Tibial nerve (tissue), 4 donors: Measurements from ENCODE around the gene ASTN2.

Source experiments
- EP300 ChIP-seq, 2 donors: sonication (generic); formaldehyde crosslinking; IDR thresholded peaks; one replicate each; pipeline ENCODE4 v1.6.1; 2017; ENCODE audit warnings: antibody characterized with exemption in 2 of 2, mild to moderate bottlenecking in 1 of 2
- TF ChIP-seq, protein P1 (sequence below), 5 experiments: fragments of 200-600 bp in 3 of 5; fragments of 450-650 bp in 2 of 5; sonication (generic) in 3 of 5; IDR thresholded peaks; one replicate each; pipeline ENCODE4 v1.5.1; 2016 to 2019; ENCODE audit warnings: antibody characterized with exemption in 5 of 5, mild to moderate bottlenecking in 3 of 5, moderate library complexity in 2 of 5

DNA sequence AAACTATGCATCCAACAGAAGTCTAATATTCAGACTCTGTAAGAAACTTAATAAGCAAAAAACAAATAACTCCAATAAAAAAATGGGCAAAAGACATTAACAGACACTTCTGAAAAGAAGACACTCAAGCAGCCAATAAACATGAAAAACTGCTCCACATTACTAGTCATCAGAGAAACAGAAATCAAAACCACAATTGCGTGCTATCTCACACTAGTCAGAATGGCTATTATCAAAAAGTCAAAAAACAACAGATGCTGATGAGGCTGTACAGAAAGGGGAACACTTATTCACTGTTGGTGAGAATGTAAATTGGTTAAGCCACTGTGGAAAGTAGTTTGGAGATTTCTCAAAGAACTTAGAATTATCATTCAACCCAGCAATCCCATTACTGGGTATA, 829.0 kb downstream of the ASTN2 start:
- no peak for TF ChIP-seq EP300 (IDR thresholded peaks at IDR 0.05)
- TF ChIP-seq, protein P1, sequence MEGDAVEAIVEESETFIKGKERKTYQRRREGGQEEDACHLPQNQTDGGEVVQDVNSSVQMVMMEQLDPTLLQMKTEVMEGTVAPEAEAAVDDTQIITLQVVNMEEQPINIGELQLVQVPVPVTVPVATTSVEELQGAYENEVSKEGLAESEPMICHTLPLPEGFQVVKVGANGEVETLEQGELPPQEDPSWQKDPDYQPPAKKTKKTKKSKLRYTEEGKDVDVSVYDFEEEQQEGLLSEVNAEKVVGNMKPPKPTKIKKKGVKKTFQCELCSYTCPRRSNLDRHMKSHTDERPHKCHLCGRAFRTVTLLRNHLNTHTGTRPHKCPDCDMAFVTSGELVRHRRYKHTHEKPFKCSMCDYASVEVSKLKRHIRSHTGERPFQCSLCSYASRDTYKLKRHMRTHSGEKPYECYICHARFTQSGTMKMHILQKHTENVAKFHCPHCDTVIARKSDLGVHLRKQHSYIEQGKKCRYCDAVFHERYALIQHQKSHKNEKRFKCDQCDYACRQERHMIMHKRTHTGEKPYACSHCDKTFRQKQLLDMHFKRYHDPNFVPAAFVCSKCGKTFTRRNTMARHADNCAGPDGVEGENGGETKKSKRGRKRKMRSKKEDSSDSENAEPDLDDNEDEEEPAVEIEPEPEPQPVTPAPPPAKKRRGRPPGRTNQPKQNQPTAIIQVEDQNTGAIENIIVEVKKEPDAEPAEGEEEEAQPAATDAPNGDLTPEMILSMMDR (IDR thresholded peaks at IDR 0.05): no peak
